Colon (tissue), 2 donors: ENCODE data around the gene ADGRG3.

Experiments used
- FAIRE-seq: peaks from 2 replicates; lab custom pipeline; 2012; peaks lifted over from hg19 to GRCh38; lab: Jason Lieb, UNC
- donor health status: control.
- donor health status: control.

Gene ADGRG3, protein sequence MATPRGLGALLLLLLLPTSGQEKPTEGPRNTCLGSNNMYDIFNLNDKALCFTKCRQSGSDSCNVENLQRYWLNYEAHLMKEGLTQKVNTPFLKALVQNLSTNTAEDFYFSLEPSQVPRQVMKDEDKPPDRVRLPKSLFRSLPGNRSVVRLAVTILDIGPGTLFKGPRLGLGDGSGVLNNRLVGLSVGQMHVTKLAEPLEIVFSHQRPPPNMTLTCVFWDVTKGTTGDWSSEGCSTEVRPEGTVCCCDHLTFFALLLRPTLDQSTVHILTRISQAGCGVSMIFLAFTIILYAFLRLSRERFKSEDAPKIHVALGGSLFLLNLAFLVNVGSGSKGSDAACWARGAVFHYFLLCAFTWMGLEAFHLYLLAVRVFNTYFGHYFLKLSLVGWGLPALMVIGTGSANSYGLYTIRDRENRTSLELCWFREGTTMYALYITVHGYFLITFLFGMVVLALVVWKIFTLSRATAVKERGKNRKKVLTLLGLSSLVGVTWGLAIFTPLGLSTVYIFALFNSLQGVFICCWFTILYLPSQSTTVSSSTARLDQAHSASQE

DNA sequence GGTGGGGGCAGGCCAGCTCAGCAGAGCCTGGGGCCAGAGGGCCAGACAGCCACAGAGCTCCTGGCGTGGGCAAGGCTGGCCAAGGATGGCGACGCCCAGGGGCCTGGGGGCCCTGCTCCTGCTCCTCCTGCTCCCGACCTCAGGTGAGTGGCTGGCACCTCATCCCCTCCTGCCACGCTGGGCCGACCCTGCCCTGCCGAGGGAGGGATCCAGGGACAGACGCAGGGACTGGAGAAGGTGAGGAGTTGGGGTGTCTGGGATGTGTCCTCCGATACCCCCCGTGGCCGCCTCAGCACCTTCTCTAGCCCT lies at the start of gene ADGRG3:
TSS of gene ADGRG3 (plus strand) at position 44 of the 309 bp plus-strand sequence. CDS start at position 86, 42 bp downstream.
- FAIRE-seq: no peak

DNA sequence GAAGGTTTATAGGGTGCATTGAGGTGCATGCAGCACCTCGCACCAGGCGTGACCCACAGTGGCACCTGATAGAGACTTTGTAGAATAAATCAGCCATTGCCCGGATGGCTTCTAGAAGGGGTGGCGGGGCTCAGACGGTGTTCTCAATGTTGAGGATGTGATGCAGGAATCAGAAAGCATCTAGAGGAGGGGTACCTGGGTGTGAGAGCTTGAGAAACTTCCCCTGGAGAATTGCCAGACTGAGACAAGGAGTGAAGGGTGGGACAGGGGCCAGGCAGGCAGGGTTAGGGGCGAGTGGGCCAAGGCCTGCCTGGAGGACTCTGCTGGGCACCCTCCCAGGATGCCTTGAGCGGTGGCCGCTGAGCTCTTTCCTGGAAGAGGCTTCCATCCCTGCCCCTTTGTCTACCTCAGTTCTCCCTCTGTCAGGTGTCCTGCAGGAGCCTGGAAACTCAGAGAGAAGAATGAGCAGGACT lies 48.9 kb upstream of the ADGRG3 start:
- no peak for FAIRE-seq

DNA sequence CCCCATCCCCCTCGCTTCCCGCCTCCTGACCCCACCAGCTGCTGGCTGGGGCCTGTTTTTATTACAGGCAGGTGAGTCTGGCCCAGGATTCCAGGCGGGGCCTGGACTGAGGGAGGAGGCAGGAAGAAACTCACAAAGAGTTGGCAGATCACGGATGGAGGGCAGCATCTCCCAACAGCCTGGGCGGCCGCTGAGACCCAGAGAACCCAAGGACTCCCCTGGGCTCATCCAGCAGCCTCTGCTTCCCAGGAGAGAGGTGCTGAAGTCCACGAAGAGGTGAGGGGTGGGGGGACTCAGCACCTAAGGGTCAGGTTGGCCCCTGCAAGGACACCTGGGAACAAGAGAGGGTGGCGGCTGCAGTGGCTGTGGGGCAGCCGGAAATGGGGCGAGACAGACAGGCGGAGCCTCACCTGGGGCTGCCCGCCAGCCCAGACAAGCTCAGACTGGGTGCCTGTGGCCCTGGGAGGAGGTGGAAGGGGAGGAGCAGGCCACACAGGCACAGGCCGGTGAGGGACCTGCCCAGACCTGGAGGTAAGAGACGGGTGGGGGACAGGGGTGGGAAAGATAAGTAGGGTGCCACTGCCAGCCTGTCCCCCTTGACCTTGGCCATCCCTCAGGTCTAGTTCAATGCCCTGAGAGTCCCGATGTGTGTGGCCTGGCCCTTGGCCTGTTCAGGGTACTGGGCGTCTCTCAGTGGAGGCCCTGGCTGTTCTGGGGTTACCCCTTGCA lies 48.3 kb upstream of the ADGRG3 start:
- no peak for FAIRE-seq

DNA sequence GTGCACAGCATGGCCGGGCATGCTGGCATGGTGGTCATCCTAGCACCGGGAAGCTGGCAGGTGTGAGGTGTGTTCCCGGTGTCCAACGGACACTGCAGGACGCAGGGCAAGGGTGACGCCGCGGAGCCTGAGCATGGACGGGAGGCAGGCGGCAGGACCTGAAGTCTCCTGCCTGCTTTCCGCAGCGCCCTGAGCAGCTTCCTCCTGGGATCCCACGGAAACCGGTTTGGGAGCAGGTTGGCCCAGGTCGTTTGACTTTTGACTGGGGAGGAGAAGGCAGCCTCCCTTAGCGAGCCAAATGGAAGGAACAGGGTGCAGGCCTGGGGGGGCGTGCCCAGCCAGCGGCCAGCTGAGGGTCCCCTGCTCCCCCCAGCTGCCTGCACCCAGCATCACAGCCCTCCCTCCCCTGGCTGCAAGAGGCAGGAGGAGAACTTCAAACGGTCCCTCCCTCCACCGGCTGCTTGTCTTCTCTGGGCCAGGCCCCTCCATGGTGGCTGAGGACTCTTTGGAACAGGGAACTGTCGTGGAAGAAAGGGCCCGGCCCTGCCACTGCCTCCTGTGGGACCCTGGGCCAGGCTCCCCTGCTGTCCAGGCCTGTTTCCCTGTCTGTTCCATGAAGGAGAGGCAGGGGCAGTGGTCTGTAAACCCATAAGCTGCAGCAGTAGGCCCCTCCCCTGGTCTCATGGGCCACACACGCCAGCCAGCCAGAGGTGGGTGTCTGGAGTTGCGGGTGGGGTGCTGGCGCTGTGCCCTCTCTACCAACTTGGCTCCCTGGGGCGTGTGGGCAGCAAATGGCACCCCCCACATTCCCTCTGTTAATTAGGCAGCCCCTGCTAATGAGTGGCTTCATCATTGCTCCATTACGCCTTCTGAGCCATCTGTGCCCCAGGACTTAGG lies 47.5 kb upstream of the ADGRG3 start:
- FAIRE-seq: no peak

DNA sequence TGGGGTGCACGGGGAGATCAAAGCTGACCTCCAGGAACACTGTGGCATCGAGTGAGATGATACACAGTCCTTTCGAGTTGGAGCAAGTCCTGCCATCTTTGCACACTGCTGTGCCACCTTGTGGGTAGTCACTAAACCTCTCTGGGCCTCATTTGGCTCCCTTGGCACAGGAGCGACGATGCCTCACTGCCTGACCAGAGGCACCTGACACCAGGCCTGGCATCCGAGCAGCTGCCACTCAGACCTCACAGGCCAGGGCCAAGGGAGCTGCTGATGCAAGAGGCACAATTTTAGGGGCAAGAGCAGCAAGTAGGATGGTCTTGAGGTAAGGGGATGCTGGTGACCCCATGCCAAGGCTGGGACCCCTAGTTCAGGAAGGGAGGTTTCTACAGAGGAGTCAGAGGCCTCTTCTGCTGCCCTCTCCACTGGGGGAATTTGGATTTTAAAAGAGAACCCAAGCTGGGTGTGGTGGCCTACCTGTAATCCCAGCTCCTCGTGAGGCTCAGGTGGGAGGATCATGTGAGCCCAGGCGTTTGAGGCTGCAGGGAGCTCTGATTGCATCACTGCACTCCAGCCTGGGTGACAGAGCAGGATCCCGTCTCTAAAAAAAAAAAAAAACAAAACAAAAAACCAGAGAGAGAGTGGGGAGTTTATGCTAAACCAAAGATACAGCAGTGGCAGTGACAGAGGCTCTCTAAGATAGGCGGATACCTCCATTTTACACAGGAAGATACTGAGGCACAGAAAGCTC lies 46.4 kb upstream of the ADGRG3 start:
- no peak for FAIRE-seq

DNA sequence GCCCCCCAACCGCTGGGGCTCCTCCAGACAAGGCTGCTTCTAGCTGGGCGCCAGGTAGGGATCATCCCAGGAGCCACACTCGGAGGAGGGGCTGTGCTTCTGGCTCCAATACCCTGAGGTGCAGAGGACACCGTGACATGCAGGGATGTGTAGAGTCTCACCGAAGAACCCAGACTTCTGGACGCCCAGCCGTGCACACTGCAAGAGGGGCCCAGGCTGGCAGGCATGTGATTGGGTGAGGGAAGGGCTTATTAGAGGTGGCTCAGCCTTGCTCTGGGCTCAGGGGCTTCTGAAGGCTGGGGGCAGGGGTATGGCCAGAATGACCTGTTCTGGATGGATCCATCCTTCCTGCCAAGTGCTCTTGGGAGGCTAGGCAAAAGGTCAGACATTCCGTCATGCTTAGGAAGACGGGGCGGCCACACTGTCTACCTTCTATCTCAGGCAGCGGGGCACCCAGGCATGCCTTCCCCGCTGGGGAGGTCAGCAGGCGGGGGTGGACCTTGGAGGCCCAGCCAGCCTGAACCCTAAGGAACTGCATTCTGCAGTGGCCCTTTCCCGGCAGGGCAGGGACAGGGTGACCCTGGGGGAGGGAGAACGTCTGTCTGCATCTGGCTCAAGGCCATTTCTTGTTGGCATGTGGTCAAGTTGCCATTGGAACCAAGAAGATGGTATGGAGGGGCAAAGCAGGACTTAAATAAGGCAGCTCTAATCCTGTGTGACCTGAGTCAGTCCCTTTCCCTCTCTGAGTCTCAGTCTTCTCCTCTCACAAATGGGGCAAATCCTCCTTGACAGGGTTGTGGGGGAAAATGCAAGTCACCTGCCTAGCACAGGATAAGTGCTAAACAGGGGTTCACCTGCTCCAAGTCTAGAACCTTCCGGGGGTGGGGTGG lies 45.5 kb upstream of the ADGRG3 start:
- FAIRE-seq: no peak

DNA sequence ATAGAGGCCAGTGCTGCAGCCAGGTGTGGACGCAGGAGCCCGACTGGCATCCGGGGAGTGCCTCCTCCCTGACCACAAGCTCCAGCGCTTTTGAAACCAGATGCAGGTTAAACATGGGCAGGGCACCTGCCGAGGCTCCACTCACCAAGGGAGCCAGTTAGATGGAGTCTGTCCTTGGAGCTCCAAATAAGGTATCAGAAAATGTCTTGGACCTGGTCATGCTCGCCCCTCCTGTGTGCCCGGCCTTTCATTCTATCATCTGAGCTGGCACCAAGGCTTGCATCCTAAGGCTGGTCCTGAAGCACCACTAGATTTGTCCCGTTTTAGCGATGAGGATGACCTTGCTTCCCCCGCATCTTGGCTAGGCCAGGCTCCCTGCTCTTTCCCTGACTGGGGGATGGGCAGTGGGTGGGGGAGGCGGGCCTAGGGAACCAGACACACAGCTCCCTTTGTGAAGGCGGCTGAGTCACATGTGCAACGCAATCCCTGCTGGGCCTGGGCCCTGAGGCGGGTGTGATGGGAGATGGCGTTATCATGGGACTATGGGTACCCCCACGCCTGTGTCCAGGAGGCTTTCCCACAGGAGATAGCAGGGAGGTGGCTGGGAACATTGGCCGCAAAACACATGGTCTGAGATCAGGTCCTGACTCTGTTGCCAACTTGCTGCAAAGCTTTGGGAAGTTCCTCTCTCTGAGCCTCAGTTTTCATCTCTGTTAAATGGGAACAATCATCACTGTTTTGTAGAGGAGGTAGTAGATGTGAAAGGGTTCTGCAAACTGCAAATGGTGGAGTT lies 44.7 kb upstream of the ADGRG3 start:
- no peak for FAIRE-seq

DNA sequence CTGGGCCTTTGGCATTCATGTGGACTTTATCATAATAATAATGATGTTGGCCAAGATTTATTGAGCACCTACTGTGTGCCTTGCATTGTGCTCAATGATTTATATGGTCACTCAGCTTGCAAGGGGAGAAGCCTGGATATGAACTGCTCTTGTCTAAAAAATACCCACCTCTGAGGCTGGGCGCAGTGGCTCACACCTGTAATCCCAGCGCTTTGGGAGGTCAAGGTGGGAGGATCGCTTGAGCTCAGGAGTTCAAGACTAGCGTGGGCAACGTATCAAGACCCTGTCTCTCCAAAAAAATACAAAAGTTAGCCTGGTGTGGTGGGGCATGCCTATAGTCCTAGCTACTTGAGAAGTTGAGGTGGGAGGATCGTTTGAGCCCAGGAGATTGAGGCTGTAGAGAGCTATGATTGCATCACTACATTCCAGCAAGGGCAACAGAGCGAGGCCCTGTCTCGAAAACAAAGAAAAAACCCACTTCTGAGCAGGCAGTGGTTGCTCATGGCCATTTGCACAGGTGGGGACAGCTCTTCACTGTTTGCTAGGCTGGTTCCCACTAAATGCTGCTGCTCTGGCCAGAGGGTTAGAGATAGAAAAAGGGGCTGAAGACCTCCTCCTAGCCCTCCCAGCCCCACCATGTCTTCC lies 43.9 kb upstream of the ADGRG3 start:
- no peak for FAIRE-seq

DNA sequence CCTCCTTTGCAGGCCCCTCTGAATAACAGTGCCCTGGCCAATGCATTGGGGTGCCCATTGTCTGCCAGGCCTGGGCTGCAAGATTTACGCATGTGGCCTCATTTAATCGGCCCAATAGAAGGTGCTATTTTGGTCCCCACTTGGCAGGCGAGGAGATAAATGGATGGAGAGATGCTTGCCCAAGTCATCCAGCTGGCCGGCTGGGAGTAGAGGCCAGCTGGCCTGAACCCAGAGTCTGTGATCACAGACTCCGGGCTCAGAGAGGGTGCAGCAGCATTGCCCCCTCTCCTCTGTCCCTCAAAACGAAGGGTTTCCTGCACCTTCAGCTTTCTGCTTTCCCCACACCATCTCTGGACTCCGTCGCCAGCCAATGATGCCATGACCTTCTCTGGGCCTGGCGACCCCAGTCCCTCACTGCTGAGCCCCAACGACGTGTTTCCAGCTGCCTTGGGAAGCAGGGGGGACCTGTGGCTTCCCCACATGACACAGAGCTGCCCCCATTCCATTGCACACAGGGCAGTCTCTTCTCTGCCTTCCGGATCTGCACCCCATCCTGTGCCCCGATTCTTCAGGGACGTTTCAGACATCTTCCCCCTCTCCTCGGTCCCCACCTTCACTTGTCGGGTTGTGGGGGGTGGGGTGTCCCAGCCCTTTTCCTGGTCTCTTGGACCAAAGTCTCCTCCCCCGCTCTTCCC lies 43.2 kb upstream of the ADGRG3 start:
- FAIRE-seq: no peak

DNA sequence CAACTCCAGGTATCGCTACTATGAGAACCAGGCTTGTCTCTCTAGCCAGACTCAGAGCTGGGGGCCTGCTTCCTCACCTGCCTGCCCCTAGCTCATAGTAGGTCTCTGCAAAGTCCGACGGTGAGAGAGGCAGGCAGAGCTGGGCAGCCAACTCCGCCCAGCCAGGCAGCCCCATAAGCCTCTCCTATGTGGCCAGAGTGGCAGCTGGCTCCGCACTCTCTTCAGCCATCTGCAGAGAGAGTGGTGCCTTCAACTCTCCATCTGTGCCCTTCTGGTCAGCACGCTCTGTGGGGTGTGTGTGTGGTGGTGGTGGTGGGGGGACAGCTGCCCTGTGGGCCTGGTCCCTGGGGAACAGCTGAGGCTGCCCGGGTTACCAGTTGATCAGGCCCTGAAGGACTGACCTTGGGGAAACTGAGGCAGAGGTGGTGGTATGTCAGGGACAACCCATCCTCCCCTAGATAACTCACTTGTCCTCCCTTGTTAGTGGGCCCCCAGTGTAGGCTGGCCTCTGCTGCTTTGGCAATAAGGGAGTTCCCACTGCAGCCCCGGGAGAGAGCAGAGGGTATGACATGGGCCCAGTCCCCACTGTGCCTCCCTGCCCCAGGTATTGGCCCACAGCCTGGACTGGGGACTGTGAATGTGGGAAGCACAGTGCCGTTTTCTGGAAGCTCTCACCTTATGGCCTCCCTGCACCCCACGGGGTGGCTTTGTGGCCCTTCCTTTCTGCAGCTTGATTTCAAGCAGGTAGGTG lies 41.5 kb upstream of the ADGRG3 start:
- FAIRE-seq: no peak

DNA sequence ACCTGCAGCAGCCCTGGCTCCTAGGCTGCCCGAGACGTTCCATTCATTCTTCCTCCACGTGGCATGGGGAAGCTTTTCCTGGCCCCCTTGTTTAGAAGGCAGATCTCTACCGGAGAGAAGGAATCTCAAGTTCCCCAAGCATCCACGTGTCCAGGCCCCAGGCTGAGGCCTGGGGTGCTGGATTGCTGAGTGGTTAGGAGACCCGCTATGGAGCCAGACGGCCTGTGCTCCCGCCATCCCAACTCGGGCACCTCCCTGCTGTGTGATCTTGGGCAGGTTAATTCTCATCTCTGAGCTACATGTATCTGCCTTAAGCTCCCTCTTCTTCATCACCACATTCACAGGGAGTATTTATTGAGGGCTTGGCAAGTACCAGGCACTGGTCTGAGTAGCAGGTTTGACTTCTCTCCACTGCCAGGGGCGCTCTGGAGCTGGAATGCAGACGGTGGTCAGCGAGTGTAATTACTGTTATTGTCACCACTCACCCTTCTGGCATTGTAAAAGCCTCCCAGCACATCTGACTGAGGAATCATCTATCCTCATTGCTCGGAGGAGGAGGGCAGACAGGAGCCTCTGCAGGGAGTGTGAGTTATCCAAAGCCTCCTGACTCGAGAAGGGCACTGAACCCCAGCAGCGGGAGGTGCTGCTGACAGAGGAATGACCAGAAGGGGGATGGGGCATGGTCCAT lies 40.8 kb upstream of the ADGRG3 start:
- FAIRE-seq: no peak

DNA sequence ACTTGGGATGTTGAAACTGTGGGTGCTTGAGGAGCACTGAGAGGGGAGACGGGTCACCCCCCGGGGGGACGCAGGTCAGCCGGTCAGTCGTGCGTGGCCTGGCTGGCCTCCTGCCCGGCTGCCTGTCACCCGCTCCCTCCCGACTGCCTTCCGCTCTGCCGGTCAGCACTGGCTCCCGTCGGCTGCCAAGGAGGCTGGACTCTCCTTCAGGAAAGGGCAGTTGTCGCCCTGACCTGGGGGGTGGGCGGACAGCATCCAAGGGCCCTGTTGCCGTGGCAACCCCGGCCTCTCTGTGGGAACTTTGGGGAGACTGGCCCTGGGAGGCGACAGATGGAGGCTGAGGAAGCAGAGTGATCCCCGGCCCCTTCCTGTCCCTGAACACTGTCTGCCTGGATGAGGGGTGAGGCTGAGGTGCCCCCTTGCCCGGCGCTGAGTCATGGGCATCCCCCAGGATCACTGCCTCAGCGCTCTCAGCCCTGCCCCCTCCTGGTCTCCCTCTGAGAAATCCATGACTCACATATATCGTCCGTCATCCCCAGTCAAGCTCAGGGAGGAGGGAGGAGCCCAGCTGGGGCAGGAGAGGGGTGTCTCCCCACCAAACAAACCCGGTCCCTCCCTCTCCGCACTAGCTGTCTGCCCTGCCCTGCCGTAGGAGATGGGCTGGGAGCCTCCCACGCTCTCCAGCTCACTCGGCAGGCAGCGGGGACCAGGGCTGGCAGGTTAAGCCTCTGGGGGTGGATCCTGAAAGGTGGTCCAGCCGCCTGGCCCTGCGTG lies 39.9 kb upstream of the ADGRG3 start, which contains the start of gene ADGRG1:
TSS of gene ADGRG1 (plus strand) at position 623 of the 774 bp plus-strand sequence. CDS start 21,658 bp downstream, outside the sequence.
- FAIRE-seq: no peak

DNA sequence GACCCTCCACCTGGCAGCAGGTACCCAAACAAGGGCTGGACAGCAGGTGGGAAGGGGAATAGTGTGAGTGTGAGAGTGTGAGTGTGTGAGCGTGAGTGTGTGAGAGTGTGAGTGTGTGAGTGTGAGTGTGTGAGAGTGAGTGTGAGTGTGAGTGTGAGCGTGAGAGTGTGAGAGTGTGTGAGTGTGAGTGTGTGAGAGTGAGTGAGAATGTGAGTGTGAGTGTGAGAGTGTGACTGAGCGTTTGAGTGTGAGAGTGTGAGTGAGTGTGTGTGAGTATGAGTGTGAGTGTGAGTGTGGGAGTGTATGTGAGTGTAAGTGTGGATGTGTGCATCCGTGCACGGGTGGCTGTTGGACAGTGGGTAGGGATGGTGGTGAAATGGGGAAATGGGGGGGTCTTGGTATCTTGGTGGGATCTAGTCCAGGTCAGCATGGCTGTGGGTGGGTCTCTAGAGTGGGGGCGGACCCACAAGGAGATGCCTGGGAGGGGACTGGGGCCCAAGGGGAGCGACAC lies 39.3 kb upstream of the ADGRG3 start:
- no peak for FAIRE-seq

DNA sequence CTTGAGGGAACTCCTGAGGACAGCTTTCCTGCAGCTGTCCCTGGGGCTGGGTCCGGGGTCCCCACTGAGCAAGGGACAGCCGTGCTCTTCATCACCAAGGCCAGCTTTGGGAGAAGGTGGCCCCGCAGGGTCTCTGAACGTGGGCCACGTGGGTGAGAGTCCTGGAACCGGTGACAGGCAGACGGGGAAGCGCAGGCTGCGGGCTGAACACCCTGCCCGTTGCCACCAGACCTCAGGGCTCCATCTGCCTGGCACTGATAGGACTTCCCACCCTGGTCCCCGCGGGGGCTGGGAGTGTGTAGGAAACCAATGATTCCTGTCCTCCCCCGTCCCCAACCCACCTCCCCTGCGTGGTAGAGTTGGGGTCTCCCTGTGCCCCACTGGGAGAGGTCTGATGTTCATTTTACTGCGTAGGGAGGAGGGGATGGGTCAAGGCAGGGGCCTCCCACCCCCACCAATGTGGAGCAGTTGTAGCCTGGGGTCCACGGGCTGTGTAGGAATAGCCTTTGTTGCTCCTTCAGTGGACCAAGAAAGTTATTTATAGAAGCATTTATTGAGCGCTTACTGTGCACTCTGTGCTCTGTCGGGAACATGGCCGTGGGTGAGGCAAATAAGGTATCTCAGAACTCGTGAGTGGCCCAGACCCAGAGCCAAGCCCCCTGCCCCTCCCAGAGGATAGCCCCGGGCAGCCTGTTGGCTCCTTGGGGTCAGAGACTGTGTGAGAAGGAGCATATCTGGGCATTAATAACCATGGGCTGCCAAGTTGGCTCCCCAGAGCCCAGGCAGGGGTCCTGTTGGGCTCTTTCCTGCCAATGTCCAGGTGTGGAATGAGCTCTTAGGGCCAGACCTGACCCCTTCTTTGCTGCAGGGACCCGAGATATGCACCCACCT lies 38.3 kb upstream of the ADGRG3 start:
- FAIRE-seq: no peak

DNA sequence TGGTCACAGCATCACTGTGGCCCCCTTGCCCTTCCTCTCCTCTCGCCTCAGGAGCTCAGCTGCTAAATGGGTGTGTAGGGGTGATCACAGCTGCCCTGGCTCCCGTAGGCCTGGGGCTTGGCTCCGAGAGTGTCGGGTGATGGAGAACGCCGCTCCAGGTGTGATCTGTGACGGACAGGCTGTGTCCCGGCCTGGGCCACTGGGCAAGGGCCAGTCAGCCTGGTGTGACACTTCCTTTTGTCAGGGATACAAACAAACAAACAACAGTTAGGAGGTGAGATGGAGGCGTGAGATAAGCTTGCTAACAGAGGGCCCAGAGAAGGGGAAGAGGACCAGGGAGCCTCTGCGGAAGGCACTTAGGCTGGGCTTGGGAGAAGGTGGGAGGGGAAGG lies 37.7 kb upstream of the ADGRG3 start:
- no peak for FAIRE-seq
